SIG-M5 (cell line): ENCODE measurements around the gene FN3KRP.

Source experiments
- DNase-seq: peaks from one replicate; lab custom pipeline; 2025; lab: John Stamatoyannopoulos, UW

The FN3KRP gene, protein sequence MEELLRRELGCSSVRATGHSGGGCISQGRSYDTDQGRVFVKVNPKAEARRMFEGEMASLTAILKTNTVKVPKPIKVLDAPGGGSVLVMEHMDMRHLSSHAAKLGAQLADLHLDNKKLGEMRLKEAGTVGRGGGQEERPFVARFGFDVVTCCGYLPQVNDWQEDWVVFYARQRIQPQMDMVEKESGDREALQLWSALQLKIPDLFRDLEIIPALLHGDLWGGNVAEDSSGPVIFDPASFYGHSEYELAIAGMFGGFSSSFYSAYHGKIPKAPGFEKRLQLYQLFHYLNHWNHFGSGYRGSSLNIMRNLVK

DNA sequence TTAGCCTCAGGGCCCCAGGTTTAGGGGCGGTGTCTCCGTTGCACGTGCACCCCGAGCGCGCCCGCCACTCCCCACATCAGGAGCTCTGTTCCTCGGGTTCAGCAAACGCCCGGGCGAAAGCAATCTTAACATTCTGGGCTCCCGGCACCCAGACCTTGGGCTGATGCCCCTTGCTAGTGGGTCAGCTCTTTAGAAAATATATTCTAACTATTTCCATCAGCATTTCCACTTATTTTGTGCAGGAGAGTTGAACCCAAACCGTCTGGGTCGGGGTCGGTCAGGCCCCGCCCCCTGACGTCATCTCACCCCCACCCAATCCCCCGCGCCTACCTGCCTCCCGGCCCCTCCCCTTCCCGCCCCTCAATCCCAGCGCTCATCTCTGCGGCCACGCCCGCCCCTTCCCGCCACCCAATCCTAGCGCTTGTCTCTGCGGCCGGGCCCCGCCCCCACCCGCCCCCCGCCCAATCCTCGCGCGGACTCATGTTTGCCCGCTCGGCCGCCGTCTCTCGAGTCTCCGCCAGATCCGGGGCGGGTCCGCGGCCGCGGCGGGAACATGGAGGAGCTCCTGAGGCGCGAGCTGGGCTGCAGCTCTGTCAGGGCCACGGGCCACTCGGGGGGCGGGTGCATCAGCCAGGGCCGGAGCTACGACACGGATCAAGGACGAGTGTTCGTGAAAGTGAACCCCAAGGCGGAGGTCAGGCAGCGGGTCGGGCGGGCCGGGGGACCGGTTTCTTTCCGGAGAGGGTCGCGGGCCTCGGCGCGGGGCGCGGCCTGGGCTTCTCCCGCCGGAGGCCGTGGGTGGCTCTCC is at the start of gene FN3KRP:
Gene FN3KRP, plus strand, starts transcription at position 504 of the 808 bp plus-strand sequence. Its CDS starts 50 bp downstream, at position 554.
- peak; percentile 25 for DNase-seq

DNA sequence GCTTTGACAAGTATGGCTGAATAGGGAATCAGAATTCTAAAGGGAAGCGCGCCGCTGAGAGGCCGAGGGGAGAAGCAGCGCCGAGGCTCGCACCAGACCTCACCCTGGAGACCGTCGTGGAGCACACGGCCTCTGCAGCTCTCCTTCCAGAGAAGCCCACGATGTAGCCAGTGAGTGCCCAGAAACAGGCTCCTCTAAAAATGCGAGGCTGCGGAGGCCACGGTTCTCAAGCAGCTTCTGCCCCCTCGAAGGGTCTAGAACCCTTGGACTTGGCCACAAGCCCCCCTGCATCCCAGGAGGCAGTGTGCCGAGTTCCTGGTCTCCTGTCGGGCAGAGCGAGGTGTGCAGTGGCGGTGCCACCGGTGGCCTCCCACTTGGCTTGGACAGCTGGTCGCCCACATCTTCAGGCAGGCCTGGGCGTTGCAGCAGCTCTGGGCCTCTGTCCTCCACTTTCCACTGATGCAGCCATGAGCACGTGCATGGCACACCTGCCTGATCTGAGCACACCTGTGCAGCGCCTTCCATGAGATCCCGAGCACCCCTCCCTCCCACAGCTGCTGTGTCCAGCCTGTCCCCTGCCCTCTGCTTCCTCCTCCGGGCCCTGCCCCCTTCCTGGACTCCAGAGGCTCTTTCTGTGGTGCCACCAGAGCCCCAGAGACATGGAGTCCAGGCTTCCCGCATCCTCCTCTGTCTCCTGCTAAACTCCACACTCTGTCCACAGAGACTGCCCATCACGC is 49.4 kb upstream of the FN3KRP start:
- no peak for DNase-seq

DNA sequence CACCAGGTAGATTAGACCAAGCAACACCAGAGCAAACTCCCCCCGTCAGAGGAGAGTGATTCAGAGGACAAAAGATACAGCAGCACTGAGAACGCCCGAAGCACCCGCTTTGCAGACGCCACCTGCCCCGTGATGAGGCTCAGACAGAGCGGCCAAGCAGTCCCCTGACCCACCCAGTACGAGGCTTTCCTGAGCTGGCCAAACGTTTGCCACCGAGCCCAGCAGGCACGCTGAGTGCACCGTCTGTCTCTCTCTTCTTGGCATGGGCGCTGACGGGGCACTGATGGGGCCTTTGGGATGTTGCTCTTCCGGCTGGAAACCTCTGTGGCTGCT is 48.9 kb upstream of the FN3KRP start:
- no peak for DNase-seq

DNA sequence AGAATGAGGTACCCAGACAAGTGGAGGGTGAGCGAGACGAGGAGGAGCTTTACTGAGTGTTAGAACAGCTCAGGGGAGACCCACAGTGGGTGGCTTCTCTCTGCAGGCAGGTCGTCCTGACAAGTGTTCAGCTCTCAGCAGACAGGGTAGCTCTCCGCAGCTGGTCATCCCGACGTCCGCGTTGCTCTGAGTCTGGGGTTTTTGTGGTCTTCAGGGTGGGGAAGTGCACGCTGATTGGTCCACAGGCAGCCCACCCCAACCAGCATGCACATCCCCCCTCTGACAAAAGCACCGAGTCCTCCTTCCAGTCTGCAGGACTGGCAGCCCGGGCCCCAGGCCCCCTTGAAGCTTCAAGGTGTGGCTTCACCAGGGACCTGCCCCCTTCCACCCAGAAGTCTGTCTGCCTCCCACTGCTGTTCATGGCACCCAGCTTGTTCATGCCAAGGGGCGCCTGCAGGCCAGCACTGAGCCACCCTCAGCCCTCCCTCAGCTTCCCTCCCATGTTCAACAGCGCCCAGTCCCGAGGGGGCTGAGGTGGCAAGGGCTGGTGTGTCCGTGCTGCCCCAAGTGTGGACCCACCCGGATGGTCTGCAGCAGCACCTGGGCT is 48.4 kb upstream of the FN3KRP start:
- no peak for DNase-seq

DNA sequence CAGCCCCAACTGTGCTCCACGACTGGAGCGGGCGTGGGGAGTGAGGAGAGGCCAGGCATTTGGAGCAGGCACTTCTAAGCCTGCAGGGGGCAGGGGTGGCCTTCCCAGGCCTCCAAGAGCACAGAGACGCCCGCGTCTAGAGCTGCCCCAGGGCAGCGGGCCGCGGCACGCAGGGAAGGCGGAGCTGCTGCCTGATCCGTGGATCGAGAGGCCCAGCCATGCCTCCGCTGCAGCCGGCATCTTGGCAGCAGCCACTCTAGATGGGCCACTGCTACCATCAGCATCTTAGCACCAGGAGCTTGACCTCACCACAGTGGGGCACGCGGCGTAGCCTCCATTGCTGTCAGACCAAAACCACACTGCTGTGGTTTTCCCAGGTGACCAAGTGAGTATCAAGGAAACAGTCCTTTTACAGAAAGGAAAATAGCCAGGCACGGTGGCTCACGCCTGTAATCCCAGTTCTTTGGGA is 47.8 kb upstream of the FN3KRP start:
- DNase-seq, result no peak

DNA sequence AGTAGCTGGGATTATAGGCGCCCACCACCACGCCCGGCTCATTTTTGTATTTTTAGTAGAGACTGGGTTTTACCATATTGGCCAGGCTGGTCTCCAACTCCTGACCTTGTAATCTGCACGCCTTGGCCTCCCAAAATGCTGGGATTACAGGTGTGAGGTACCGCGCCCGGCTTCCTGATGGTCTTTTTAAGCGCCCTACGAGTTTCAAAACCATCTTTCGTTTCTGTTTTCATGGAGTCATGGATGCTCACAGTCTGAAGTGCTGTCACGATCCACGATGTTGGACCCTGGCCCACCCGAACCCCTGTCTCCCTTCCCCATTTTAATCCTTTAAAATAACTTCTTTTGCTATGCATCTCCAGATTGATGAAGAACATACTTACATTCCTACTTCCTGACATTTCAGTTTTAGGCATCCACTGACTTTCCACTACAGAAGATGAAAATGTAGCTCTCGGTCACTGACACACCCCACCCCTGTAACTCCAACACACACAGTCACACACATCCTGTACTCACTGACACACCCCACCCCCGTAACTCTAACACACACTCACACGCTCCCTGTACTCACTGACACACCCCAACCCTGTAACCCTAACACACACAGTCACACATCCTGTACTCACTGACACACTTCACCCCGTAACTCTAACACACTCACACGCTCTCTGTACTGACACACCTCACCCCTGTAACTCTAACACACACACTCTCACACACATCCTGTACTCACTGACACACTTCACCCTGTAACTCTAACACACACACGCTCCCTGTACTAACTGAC is 45.6 kb upstream of the FN3KRP start:
- no peak for DNase-seq

DNA sequence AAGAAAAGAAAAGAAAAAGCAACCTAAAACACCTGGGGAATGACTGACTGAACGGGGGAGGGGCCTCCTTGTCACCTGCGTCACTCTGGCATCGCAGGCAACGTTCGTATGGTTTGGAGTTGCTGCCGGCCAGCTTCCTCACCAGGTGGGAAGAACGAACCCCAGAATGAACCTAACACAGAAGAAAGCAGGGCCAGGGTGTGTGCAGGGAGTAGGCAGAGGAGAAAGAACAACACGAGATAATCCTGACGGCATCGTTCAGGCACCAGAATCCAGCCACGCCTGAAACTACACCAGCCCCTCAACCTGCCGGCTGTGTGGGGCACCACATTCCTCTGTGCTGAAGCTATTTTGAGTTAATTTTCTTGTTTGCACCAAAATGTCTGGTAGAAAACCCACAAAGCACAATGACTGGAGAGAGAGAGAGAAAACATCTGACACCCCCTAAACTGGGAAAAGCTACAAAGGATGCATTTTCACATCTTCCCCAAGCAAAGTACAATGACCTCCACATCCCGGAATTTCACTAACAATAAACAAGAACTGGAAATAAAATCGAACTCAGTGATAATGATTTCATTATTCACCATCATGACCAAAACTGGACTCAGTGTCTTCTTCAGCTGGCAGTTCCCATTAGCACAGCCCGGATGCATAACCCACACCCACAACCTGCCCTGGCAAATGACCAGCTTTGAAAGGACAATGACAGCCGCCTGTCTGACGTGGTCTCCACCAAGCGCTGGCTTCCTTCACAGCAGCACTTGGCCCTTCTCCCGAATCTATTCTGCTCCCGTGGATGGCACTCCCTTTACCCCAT is 41.6 kb upstream of the FN3KRP start:
- no peak for DNase-seq

DNA sequence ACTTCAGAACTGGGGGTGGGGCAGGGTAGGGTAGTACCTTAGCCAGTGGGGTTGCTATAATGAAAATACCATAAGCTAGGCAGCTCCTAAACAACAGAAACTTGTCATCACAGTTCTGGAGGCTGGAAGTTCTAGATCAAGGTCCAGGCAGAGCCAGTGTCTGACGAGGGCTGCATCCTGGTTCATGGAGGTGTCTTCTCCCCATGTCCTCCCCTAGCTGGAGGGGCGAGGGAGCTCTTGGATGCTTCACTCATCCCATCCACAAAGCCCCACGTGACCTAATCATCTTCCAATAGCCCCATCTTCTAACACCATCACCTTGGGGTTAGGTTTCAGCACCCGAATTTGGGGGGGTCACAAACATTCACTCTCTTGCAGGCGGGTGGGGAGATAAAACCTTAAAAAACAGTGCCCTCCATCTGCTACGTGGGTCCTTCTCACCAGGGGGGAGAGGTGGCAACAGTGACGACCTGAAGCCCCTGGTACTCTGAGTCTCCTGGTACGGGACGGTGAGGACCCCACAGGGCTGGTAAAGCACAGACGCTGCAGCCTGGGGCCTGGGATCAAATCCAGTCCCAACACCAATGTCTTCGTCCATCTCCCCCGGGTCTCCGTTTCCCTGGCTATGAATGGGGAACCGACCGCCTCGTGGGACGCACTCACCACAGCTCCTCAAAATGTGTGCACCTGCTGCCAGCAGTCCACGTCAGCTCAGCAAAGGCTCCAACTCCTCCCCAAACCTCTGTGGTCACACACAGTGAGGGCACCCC is 40.8 kb upstream of the FN3KRP start:
- DNase-seq, result no peak

DNA sequence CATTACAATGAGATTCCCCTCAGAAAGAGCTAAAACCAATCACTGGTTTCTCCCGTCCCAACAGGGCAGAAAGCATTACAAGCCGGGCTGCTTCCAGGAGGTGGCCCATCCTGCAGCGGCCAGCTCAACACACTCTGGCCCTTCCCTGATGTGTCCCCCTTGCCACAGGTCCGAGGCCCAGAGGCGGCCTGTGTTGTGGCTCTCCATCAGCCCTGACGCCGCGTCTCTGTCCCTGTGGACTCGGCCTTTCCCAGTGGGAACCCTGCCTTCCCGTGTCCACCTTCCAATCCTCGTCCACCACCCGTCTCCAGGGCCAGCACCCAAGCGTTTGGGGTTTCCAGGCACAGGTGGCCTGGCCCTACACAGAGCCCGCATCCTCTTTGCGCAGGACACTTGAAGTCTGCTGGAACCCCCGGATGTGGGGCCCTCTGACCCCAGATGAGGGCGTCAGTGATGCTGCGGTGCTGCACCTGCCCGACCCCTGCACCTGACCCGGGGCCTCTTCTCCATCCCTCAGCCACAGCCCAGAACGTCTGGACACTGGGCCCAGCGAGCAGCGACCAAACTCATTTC is 39.1 kb upstream of the FN3KRP start:
- no peak for DNase-seq

DNA sequence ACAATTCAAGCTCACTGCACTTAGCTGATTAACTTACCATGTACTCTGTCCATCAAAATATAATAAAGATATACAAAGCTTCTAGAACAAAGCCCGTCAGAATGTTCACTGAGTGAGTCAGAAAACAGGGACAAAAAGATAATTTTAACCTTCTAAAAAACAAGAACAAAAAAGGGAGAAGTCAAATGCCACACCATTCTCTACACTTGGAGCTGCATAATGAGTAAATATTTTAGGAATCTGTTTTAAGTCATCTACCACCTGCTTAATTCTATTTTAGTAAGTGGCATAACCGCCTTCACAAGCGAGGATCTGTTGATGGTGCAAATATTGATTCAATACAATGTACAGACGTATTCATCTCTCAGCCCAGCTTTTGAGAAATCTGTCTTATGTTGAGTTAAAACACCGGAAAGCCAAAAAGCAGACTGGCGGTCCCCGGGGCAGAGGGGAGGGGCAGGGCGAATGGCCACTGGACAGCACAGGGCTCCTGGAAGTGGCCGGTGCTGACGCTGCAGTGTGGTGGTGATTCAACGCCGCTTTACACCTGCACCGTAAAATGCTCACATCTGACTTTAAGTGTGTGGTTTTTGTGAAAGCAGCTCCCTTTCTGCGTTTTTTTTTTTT is 38.1 kb upstream of the FN3KRP start:
- no peak for DNase-seq

DNA sequence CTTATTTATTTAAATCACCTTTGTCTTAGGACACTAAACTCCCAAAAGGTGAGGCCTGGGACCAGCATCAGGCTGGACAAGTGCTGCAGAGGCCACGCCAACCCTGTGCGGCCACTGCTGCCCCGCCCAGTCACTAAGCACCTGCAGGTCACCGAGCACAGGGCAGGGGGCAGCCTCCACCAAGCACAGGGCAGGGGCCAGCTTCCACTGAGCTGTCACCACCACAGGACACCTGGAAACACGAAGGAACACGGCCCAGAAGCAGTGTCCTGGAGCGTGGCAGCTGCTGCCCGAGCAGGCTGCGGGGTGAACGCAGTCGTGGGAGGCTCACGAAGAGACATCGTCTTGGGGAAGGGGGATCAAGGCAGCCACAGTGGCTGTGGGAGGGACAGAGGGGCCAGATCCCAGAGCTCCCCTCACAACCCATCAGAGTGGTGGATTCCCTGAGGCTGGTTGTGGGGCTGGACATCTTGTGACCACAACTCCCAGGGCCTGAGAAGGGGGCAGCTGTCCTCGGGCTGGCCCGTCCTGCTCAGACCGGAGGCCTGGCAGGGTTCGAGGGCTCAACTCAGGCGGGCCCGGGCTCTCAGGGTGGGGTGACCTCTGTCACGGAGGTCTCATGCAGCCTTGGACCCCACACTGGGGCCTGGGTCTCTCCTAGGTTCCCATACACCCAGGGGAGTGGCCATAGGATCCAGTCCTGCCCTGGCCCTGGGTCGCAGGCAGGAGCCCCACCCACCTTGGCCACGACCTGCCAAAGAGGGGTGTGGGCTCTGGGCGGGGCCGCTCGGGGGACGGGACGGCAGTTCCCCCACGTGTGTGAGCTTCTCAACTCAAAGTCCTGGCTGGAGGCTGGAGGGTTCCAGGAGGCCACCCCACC is 36.7 kb upstream of the FN3KRP start:
- no peak for DNase-seq

DNA sequence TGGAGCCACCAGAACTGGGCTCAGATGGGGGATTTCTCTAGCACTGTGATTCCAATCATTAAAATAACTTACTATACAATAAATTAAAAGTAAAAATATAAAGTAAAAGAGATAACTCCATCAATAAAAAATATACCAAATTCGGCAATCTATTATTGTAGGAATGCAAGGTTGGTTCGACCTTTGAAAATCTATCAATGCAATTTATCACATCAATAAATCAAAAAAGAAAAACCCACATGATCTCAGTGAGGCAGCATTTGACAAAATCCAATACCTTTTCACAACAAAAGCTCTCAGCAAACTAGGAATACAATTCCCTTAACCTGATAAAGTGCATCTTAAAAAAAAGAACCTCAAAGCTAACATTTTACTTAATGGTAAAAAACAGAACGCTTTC is 35.0 kb upstream of the FN3KRP start:
- DNase-seq, result no peak

DNA sequence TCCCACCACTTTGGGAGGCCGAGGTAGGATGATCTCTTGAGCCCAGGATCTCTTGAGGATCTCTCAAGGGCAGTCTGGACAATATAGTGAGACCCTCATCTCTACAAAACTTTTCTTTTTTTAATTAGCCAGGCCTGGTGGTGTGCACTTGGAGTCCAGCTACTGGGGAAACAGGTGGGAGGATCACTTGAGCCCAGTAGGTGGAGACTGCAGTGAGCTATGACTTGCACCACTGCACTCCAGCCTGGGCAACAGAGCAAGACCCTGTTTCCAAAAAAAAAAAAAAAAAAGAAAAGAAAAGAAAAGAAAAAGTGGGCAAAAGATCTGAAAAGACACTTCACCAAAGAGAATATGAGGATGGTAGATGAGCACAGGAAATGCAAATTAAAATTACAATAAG is 33.0 kb upstream of the FN3KRP start:
- DNase-seq, result no peak

DNA sequence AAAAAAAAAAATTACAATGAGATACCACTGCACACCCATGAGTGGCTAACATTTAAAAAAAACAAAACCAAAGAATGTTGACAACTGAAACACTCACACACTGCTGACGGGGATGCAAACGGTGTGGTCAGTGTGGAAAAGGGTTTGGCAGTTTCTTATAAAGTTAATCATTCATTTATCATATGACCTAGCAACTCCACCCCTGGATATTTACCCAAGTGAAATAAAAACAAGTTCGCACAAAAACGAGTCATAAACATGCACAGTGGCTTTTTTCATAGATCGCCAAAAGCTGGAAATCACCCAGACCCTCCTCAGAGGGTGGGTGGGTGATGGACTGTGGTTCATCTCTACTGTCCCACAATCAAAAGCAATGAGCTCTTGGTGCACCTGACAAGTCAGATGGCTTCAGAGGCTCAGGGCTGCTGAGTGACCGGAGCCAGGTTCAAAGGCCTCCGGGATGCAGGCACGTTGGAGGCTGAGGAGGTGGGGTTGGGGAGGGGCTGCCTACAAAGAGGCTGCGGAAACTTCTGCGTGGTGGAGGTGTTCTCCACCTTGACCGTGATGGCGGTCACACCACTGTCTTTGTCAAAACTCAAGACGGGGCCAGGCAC is 32.2 kb upstream of the FN3KRP start:
- DNase-seq, result no peak

DNA sequence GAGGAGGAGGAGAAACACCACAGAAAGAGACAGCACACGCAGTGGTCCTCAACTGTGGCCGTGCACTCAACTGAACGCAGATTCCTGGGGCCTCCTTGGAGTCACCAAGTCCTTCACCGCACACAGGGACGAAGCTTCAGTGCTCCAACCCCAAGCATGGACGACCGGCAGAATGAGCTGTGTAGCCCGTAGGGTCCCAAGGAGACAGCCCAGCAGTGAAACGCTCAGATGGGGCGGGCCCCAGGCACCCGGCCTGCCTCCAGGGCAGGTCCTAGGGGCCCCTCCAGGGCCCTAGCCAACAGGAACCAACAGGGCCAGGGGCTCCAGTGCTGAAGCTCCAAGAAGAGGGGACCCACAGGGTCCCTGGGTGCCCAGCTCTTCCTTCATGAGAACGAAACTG is 31.2 kb upstream of the FN3KRP start:
- DNase-seq, result no peak

DNA sequence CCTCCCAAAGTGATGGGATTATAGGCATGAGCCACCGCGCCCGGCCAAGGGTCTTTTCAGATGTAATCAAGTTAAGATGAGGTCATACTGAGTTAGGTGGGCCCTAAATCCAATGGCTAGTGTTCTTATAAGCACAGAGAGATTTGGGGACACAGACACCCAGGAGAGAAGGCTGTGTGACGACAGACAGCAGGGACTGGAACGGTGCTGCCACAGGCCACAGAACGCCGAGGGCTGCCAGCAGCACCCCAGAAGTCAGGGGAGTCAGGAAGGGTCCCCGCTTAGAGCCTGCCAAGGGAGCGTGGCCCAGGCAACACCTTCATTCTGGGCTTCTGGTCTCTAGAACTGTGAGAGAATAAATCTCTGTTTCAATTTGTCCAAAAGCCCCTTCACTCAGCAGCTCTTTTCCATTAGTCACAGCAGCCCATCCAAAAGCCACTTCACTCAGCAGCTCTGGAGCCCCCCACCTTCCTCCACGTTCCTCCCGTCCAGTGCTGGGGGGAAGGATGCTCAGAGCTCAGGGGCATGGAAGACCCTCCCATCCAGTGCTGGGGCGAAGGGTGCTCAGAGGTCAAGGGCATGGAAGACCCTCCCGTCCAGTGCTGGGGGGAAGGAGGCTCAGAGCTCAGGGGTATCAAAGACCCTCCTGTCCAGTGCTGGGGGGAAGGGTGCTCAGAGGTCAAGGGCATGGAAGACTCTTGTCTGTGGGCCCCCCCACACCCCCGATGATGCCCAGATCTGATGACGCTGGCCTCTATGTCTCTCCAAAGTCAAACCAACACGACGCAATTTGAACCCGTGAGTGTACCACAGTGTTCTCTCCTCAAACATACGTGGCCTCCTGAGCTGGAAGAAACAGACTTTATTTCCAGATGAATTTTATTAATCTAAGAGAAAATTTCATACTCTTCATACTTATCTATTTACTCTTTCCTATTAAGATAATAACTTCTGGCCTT is 29.9 kb upstream of the FN3KRP start:
- no peak for DNase-seq
